D341Med (cell line): ENCODE data around the gene TRAPPC12.
"Not testable (repeated sequence)": the region's sequence is repeated elsewhere in the genome, so short reads cannot be mapped to it uniquely, and the experiment has no call there.

Experiments
- DNase-seq: peaks from one replicate; pipeline ENCODE4 v3.0.0; 2012; ENCODE audit warnings: low spot score

Gene TRAPPC12

DNA sequence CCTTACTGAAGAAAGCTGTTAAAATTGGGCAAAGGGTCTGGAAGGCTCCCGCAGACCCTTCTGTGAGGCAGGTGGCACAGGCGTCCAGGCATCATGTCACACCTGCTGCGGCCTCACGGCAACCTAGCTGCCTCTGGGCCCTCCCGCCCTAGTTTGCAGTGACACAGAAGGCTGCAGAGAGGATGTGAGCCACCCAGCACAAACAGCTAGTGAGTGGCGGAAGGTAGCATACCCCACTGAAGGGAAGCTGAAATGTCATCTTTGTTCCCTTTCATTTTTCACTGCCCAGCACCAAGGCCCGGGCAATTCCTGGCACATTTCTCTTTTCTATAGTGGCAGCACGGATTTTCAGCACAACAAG lies 53.8 kb downstream of the TRAPPC12 start:
- no peak for DNase-seq

- no peak for DNase-seq
These were observed 54.4 kb downstream of the TRAPPC12 start for GRCh38 chr2:3433776-3434400.

DNA sequence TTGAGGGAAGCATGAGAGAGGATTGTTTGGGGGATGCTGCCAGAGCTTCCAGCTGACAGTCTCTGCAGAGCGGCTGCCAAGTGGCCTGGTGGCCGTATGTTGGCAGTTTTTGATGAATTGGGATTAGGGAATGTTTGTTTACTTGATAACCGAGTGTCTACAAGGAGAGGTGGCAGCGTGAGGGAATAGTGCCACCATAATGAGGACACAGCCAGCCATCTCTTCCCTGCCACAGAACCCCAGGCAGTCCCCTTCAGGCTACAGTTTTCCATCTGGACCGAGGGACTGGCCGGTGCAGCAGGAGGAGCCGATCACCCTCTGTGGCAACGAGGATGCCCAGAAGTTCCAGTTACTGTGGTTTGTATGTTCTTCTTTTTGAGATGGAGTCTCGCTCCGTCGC lies 55.2 kb downstream of the TRAPPC12 start:
- DNase-seq = no peak

DNA sequence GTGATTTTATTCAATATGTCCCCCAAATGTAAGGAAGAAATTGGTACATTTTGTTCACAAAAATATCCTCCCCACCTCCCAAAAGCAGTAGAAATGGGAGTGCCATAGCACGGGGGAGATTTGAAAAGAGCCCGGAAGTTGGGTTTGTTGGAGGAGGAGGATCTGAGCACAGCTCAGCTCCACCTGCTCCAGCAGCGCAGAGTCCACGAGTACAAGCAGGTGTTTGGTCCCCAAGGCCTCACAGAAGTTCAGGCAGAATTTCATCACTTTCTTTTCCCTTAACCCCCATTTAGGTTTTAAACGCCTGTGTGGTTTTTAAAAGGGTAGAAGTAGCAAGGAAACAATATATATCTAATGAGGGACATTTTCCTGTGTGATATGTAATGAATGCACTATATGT lies 56.0 kb downstream of the TRAPPC12 start:
- DNase-seq = no peak

DNA sequence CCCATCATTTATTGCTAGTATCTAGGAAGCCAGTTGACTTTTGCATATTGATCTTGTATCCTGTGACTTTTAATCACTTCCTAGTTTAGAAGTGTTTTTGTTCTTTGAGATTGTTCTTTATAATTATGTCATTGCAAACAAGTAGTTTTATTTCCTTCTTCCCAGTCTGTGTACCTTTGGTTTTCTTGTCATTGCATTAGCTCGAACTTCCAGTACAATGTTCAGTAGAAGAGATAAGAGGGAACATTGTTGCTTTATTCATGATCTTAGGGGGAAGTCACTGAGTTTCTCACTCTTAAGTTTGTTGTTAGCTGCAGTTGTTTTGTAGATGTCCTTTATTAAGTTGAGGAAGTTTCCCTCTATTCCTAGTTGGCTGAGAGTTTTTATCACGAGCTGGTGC lies 61.0 kb downstream of the TRAPPC12 start:
- DNase-seq = no peak

DNA sequence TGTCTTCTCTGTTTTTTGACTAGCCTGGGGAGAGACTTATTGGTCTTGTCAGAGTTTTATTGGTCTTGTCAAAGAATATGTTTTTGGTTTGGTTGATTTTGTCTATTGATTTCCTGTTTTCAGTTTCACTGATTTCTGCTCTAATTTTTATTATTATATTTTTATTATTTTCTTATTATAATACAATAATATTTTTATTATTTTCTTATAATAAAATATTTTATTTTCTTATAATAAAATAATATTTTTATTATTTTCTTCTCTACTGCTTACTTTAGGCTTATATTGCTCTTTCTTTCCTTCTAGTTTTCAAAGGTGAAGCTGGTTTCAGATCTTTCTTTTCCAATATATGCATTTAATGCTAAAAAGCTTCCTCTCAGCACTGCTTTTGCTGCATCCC lies 62.0 kb downstream of the TRAPPC12 start:
- DNase-seq = no peak

- no peak for DNase-seq
These were observed 62.7 kb downstream of the TRAPPC12 start for GRCh38 chr2:3442185-3442584.

DNA sequence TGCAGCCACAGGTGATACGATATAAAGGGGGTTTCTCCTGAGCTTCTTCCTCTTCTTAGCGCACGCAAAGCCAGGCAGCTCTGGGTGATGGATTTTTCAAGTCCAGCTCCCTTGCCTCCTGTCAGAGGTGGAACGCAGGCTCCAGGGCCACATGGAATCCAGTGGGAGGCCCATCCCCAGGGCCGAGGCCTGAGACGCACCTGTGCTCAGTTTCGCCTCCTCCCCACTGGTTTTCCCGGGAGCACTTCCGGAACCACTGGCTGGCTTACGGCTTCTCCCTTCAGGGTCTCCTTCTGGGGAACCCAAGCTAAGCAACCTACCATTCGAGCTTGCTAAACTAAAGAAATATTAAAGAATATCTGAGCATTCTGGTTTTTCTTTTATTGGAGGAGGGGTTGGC lies 63.6 kb downstream of the TRAPPC12 start:
- no peak for DNase-seq

DNA sequence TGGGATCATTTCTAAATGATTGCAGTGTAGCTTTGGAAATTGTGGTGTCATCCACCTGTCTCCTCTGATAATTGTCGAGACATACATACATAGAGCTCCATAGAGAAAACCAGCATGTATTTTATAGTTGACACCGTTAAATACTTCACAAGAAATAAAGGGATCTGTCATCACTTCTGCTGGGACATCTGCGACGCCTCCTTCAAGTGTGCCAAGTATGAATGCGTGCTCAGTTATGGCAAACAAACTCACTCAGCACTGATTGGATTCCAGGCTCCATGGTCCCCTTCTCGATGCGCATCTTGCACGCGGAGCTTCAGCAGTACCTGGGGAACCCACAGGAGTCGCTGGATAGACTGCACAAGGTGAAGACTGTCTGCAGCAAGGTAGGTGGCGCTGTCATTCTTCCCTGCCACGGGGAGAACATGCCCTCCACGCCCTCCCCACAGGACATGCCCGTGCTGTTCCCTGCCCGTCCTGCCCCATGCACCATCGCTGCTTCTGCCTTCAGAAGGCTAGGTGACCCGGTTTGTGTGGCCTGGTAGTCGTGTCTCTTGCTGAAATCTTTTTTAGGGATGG lies 64.1 kb downstream of the TRAPPC12 start:
- no peak for DNase-seq

- no peak for DNase-seq
These were observed 66.4 kb downstream of the TRAPPC12 start for GRCh38 chr2:3445891-3446290.

DNA sequence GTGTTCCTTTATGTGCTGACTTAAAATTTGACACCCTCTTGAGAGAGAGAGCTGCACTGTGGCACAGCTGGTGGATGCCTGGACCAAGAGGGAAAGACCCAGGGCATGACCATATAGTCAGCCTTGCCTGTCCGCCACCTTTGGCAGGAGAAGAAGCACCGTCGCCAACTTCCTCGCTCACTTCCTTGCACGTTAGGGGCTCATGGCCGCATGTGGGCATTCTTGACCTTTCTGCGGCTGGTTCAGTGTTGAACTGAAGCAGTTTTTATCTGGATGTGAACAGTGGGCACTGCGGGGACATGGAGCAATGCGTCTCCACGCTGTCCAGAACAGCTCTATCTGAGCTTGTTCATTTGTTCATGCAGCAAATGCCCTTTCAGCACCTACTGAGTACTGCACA lies 66.9 kb downstream of the TRAPPC12 start:
- no peak for DNase-seq

DNA sequence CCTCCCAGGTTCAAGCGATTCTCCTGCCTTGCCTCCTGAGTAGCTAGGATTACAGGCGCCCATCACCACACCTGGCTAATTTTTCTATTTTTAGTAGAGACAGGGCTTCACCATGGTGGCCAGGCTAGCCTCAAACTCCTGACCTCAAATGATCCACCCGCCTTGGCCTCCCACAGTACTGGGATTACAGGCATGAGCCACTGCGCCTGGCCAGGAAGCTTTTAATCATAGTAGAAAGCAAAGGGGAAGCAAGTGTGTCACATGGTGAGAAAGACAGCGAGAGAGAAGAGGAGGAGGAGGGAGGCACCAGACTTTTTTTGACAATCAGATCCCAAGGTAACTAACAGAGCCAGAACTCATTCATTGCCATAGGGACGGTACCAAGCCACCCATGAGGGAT lies 67.7 kb downstream of the TRAPPC12 start:
- not testable (repeated sequence) for DNase-seq

DNA sequence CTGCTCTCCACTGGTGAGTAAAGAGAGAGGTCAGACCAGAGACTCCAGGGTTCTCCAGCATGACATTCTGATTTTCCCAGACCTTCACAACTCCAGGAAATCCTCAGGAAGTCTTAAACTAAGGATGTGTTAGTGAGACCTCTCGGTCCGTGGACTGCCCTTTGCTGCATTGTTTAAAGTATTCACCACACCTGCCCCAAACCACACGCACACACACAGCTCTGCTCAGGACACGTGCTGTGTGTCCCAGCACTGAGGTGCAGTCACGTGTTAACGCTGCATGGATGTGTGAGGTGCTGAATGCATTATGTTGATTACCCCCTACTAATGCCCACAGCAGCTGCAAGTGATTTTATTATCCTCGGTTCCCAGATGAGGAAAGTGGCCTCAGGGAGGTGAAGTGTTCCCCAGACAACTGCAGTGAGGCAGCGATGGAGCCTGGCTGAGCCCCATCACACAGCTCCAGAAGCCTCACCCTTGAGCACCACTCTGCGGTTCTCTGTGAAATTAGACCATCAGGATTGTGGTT lies 68.4 kb downstream of the TRAPPC12 start:
- no peak for DNase-seq

- DNase-seq = not testable (repeated sequence)
These were observed 69.0 kb downstream of the TRAPPC12 start for GRCh38 chr2:3448441-3448911.

DNA sequence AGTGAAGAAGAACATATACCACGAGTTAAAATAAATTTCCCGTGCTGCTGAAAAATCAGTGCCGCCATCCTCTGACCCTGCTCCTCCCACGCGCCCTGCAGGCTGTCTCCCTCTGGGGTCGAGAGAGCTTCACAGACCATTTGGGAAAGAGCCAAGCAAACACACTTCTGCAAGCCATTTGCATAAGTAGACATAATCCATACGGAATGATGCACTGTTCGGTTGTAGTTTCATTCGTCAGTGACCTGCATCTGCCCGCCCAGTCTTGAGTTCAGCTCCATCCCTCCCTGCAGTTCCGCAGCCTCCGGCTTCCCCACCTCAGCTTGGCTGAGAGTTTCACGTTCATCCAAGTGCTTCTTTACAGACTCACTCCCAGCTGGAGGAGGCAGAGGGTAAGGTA lies 69.6 kb downstream of the TRAPPC12 start:
- no peak for DNase-seq

- no peak for DNase-seq
These were observed 70.4 kb downstream of the TRAPPC12 start for GRCh38 chr2:3449936-3450335.

DNA sequence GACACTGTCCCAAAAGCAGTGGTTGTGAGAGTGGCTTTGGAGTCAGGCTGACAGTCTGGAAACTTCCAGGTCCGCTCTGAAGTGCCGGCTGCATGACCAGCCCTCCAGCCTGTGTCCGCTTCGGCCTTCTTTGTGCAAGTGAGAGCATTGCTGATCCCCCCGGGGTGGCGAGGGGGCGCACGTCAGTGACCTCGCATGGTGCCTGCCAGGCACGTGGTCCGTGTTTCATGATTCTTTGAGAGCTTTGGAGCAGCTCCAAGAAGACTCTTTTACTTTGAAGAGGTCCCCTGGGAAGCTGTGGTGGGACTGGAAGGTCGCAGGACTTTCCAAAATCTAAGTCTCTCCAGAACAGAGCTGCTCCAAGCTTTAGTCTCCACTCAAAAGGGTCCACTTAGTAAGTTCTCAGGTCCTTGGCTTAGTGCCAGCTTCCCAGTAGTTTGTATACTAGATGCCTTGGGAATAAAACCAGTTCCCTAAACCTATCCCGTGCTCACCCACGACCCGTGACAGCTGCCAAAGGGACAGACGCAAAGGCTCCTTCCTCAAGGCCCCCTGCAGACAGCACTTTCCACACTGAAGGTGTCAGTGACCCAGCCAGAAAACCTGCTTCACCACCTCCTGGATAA lies 71.0 kb downstream of the TRAPPC12 start:
- DNase-seq = no peak

DNA sequence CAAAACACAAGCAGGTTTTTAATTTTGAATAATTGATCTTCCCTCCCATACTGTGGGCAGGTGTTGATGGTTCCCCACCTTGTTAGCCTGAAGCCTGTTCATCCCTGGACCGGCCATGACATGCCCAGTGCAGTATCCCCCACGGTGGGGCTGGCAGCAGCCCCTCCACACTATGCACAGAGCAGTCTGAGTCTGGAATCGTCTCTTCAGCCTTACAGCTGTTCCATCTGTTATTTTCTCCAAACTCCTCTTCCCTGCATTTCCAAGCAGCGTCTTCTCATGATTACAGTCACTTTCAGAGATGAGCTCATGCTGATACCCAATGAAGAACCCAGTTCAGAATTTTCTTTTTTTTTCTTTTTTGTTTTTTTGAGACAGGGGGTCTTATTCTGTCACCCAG lies 71.7 kb downstream of the TRAPPC12 start:
- DNase-seq = no peak

DNA sequence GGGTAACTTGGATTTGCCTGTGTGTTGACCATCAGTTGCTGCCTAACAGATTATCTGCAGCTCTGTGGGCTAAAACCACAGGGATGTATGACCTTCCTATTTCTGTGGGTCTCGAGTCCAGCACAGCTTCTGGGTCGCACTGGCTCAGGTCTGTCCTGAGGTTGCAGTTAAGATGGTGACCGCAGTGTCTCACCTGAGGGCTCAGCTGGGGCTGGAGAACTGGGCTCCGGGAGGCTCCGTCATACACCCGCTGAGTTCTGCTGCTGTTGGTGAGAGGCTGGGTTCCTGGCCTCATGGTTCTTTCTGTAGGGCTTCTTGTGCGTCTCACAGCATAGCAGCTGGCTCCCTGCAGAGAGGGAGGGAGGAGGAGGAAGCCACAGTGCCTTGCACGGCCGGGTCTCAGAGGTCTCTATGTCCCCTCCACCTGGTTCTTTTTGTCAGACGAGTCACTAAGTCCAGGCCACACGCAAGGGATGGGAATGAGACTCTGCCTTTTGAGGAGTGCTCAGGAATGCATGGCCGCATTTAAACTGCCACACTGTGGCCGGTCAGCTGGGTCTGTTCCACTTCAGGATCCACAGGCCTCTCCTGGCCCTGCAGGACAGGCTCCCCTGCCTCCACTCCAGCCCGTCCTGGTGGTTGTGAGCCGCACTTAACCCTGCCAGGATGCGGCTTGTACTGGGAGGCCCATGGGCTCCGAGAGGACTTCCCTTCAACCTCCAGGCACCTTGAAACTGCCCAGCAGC lies 72.6 kb downstream of the TRAPPC12 start:
- DNase-seq = no peak

GRCh38 chr2:3453190-3453999 lies 73.9 kb downstream of the TRAPPC12 start:
- no peak for DNase-seq

GRCh38 chr2:3454005-3454404 lies 74.5 kb downstream of the TRAPPC12 start:
- DNase-seq = not testable (repeated sequence)

- DNase-seq = no peak
These were observed 75.3 kb downstream of the TRAPPC12 start for GRCh38 chr2:3454802-3455201.
